Prostate gland (tissue), 2 donors: ENCODE measurements around the gene RRP1B. TPM values are rescaled to one million over a fixed set of nuclear protein-coding genes. Genes with fewer than 3 reads are reported as not detected.
A peak's percentile ranks its signal among the peaks of the same experiment; 100 is the strongest.
"Not testable (repeated sequence)": the region's sequence is repeated elsewhere in the genome, so short reads cannot be mapped to it uniquely, and the experiment has no call there.

Experiments
- DNase-seq: peaks from one replicate; pipeline ENCODE4 v3.0.0-alpha.2; 2019; ENCODE audit warnings: low spot score
- H3K27ac ChIP-seq, 2 donors: fragments of 200-600 bp; sonication (generic); 2 replicates each; pipeline ENCODE4 v1.5.1; 2017 to 2019
- H3K27me3 ChIP-seq: fragments of 200-600 bp; sonication (generic); replicated peaks from 2 replicates; pipeline ENCODE4 v1.5.1; 2019; ENCODE audit not compliant: insufficient read depth
- H3K36me3 ChIP-seq, 2 donors: fragments of 200-600 bp; sonication (generic); 1 replicate in 1 of 2; 2 replicates in 1 of 2; pipeline versions ENCODE4 v1.5.1 to v1.8.1; 2017 to 2019
- H3K4me1 ChIP-seq: fragments of 200-600 bp; sonication (generic); replicated peaks from 2 replicates; pipeline ENCODE4 v1.5.1; 2019
- H3K4me3 ChIP-seq, 2 donors: fragments of 200-600 bp; sonication (generic); 2 replicates each; pipeline ENCODE4 v1.5.1; 2017 to 2019
- H3K9me3 ChIP-seq: fragments of 200-600 bp; sonication (generic); 2 replicates; pipeline ENCODE4 v1.5.1; 2017
- POLR2A ChIP-seq: fragments of 450-650 bp; IDR thresholded peaks from one replicate; pipeline ENCODE4 v1.6.1; 2016; ENCODE audit warnings: antibody characterized with exemption, mild to moderate bottlenecking
- POLR2AphosphoS5 ChIP-seq: sonication (generic); formaldehyde crosslinking; IDR thresholded peaks from one replicate; pipeline ENCODE4 v1.6.1; 2017; ENCODE audit warnings: antibody characterized with exemption
- WGBS: methylation state at CpG from one replicate; pipeline ENCODE4 v1.1.5; 2018; 5-methylcytosine and 5-hydroxymethylcytosine counted together
- intact Hi-C: fragments of 100-400 bp; cut with DNase I; formaldehyde crosslinking; loops from one replicate; pipeline ENCODE4 v1.14.2; 2022
- total RNA-seq, 2 donors: library from RNA; depleted of rRNA; stranded (reverse); fragments of >200 nt; gene quantifications; one replicate each; pipeline ENCODE4 v1.1.0, GENCODE V29; 2016
- TF ChIP-seq, protein P1 (sequence below), 4 experiments: fragments of 200-600 bp in 2 of 4; fragments of 450-650 bp in 2 of 4; sonication (generic) in 2 of 4; IDR thresholded peaks; 1 replicate in 3 of 4; 2 replicates in 1 of 4; pipeline ENCODE4 v1.5.1; 2016 to 2019; ENCODE audit warnings: antibody characterized with exemption in 4 of 4, mild to moderate bottlenecking in 2 of 4, moderate library complexity in 2 of 4

Gene RRP1B
- total RNA-seq, 2 donors from 2014 or later, result 22.7 to 38.3 TPM

DNA sequence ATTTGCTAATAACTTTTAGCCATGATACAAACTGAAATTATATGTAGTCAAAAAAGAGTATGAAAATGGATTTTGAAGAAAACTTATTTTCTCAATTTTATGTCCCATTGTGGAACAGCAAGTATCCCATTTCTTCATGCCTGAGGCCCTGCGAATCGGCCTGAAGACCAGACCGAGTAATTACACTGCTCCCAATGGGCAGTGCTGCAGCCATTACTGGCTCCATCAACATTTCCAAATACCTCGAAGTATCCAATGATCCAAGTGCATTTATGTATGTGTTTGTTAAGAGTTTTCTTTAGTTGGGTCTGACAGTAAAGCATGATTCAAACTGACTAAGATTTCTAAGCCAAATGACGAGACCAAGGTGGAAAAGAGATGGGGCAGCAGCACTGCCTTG is 44.5 kb upstream of the RRP1B start:
- H3K36me3 ChIP-seq, result no peaks in the 10 kb centered on the region
- no peak for DNase-seq
- H3K27ac ChIP-seq, result no peak overlapping the region
- H3K4me1 ChIP-seq, result no peaks in the 10 kb centered on the region
- WGBS, result 94% methylated on average over 5 of the region's 5 CpGs
- TF ChIP-seq, protein P1, sequence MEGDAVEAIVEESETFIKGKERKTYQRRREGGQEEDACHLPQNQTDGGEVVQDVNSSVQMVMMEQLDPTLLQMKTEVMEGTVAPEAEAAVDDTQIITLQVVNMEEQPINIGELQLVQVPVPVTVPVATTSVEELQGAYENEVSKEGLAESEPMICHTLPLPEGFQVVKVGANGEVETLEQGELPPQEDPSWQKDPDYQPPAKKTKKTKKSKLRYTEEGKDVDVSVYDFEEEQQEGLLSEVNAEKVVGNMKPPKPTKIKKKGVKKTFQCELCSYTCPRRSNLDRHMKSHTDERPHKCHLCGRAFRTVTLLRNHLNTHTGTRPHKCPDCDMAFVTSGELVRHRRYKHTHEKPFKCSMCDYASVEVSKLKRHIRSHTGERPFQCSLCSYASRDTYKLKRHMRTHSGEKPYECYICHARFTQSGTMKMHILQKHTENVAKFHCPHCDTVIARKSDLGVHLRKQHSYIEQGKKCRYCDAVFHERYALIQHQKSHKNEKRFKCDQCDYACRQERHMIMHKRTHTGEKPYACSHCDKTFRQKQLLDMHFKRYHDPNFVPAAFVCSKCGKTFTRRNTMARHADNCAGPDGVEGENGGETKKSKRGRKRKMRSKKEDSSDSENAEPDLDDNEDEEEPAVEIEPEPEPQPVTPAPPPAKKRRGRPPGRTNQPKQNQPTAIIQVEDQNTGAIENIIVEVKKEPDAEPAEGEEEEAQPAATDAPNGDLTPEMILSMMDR (IDR thresholded peaks at IDR 0.05), result no peak
- TF ChIP-seq POLR2AphosphoS5 (no peak), POLR2A (no peak)
- no peak overlapping the region for H3K4me3 ChIP-seq
- intact Hi-C loops, result no loop called here
- no peaks in the 10 kb centered on the region for H3K9me3 ChIP-seq
- H3K27me3 ChIP-seq, result no peaks in the 10 kb centered on the region

DNA sequence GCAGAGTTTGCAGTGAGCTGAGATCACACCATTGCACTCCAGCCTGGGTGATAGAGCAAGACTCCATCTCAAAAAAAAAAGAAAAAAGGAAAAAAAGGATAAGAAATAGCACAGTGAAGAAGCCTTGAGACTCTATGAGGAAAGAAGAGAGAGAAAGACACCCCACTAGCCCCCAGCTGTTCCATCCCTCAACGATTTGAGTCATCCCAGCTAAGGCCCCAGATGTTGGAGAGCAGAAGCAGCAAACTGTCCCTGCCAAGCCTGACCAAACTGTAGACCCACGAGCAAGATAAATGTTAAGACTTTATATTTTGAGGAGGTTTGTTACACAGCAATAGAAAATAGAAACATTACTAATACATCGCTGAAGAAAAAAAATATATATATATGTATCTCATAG is 42.5 kb upstream of the RRP1B start:
- H3K9me3 ChIP-seq, DNase-seq, H3K4me3 ChIP-seq, H3K27ac ChIP-seq, intact Hi-C loops, H3K36me3 ChIP-seq, H3K27me3 ChIP-seq, H3K4me1 ChIP-seq: not testable (repeated sequence)
- 81% methylated on average over 3 of the region's 3 CpGs for WGBS

DNA sequence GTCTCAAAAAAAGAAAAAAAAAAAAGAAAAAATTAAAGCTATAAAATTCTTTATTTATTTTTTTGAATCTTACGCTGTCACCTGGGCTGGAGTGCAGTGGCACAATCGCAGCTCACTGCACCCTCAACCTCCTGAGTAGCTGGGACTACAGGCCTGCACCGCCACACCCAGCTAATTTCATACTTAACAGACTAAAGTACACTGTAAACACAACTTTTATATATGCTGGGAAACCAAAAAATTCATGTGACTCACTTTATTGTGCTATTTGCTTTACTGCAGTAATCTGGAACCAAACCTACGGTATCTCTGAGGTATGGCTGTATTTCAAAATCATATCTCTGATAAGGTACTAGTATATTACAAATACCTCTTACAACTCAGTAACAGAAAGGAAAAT is 40.4 kb upstream of the RRP1B start:
- Histone ChIP-seq H3K27me3 (no peaks in the 10 kb centered on the region), H3K4me1 (no peaks in the 10 kb centered on the region), H3K36me3 (no peaks in the 10 kb centered on the region), H3K4me3 (no peak overlapping the region), H3K9me3 (no peaks in the 10 kb centered on the region), H3K27ac (no peak overlapping the region)
- intact Hi-C loops, result no loop called here
- no peak for DNase-seq
- TF ChIP-seq POLR2A (no peak), POLR2AphosphoS5 (peak; percentile 32)
- WGBS, result 74% methylated on average over 4 of the region's 4 CpGs

DNA sequence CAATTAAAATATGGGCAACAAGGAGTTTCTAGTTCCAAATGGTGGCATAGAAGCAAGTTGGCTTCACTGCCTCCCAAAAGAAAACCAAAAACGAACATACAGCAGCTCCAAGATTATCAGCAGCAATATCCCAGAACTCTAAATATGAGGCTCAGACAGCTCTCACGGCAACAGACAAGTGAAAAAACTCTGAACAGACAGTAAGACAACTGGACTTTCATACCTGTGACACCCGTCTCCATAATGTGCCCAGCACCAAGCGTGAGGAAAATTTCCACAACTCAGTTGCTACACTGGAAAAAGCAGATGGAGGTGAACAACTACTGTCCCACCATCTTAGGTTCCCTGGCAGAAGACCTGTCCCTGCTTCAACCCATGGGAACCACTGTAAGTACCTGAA is 40.0 kb upstream of the RRP1B start:
- no peaks in the 10 kb centered on the region for H3K27me3 ChIP-seq
- no peak overlapping the region for H3K4me3 ChIP-seq
- H3K36me3 ChIP-seq, result no peaks in the 10 kb centered on the region
- WGBS, result 97% methylated on average over 4 of the region's 4 CpGs
- no peak overlapping the region for H3K27ac ChIP-seq
- DNase-seq, result no peak
- H3K9me3 ChIP-seq, result no peaks in the 10 kb centered on the region
- H3K4me1 ChIP-seq, result no peaks in the 10 kb centered on the region
- TF ChIP-seq POLR2A, result no peak
- TF ChIP-seq POLR2AphosphoS5, result no peak
- TF ChIP-seq, protein P1 (IDR thresholded peaks at IDR 0.05), result no peak
- intact Hi-C loops, result no loop called here

DNA sequence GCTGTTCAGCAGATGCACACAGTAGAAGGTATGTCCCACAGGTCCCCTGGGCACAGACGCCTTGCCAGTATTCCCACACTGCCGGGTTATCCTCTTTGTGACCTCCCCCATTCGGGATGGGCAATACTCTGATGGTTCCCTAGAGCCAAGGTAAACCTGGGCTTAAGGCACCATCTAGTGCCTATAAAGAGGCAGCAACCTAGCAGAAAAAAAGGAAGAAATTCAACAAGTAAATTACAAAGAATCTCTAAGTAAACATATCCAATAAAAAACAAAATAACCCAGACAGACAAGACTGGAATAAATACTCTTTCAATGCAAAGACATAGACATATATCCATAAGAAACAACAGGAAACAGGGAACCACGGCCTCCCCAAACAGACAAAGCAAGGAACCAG is 39.5 kb upstream of the RRP1B start:
- H3K9me3 ChIP-seq, result no peaks in the 10 kb centered on the region
- no peaks in the 10 kb centered on the region for H3K36me3 ChIP-seq
- H3K4me1 ChIP-seq, result no peaks in the 10 kb centered on the region
- H3K27ac ChIP-seq, result no peak overlapping the region
- intact Hi-C loops, result no loop called here
- no peak overlapping the region for H3K4me3 ChIP-seq
- WGBS, result 96% methylated on average over 4 of the region's 4 CpGs
- no peak for DNase-seq
- TF ChIP-seq POLR2A (no peak), POLR2AphosphoS5 (no peak)
- TF ChIP-seq, protein P1 (IDR thresholded peaks at IDR 0.05), result no peak
- H3K27me3 ChIP-seq, result no peaks in the 10 kb centered on the region

DNA sequence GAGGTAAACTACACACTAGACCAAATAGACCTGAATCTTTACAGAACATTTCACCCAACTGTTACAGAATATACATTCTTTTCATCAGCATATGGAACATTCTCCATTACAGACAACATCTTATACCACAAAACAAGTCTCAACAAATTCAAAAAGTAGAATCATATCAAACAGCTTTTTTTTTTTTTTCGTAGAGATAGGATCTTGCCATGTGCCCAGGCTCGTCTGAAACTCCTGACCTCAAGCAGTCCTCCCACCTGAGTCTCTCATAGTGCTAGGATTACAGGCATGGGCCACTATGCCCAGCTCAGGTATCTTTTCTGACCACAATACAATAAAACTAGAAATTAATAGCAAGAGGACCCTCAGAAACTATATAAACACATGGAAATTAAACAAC is 36.6 kb upstream of the RRP1B start:
- DNase-seq, result no peak
- H3K9me3 ChIP-seq, result no peaks in the 10 kb centered on the region
- H3K4me1 ChIP-seq, result no peaks in the 10 kb centered on the region
- 50% methylated on average over 2 of the region's 2 CpGs for WGBS
- intact Hi-C loops, result no loop called here
- no peak overlapping the region for H3K27ac ChIP-seq
- H3K4me3 ChIP-seq, result no peak overlapping the region
- TF ChIP-seq, protein P1 (IDR thresholded peaks at IDR 0.05), result no peak
- TF ChIP-seq POLR2A, result no peak
- no peaks in the 10 kb centered on the region for H3K27me3 ChIP-seq
- H3K36me3 ChIP-seq, result no peaks in the 10 kb centered on the region
